Measurements from ENCODE around the gene KLK5.
A peak's percentile ranks its signal among the peaks of the same experiment; 100 is the strongest.
"Not testable (repeated sequence)": the region's sequence is repeated elsewhere in the genome, so short reads cannot be mapped to it uniquely, and the experiment has no call there.

Gene KLK5

GRCh38 chr19:50952910-50953309 is at the start of gene KLK5:
Gene KLK5 (minus strand): TSS chr19:50953038. CDS start chr19:50952657, 381 bp downstream.
- DNase-seq (ENCODE audit: low spot score): no peak

- DNase-seq (ENCODE audit: low spot score): no peak
Observed at GRCh38 chr19:51002089-51002532, 49.3 kb upstream of the KLK5 start.

GRCh38 chr19:51001515-51001914 is 48.7 kb upstream of the KLK5 start, which contains the start of gene KLK8:
Gene KLK8 (minus strand): TSS chr19:51001604. CDS start chr19:51001167, 437 bp downstream.
- no peak for DNase-seq (ENCODE audit: low spot score)

- DNase-seq (ENCODE audit: low spot score): no peak
Observed at GRCh38 chr19:51000981-51001380, 48.1 kb upstream of the KLK5 start.

- no peak for DNase-seq (ENCODE audit: low spot score)
Observed at GRCh38 chr19:51000426-51000825, 47.6 kb upstream of the KLK5 start.

GRCh38 chr19:50998686-50999085 is 45.8 kb upstream of the KLK5 start:
- no peak for DNase-seq (ENCODE audit: low spot score)

- no peak for DNase-seq (ENCODE audit: low spot score)
Observed at GRCh38 chr19:50998061-50998460, 45.2 kb upstream of the KLK5 start.

GRCh38 chr19:50994129-50994528 is 41.3 kb upstream of the KLK5 start:
- DNase-seq (ENCODE audit: low spot score): no peak

GRCh38 chr19:50992666-50993035 is 39.8 kb upstream of the KLK5 start:
- DNase-seq (ENCODE audit: low spot score): peak; percentile 51

- DNase-seq (ENCODE audit: low spot score): not testable (repeated sequence)
Observed at GRCh38 chr19:50984416-50984815, 31.6 kb upstream of the KLK5 start.

- DNase-seq (ENCODE audit: low spot score): no peak
Observed at GRCh38 chr19:50983625-50984292, 30.9 kb upstream of the KLK5 start, which contains the start of gene KLK7. Gene KLK7 (minus strand): TSS chr19:50983917. CDS start chr19:50982399, 1,518 bp downstream.

GRCh38 chr19:50982186-50982585 is 29.3 kb upstream of the KLK5 start:
- DNase-seq (ENCODE audit: low spot score): no peak

- no peak for DNase-seq (ENCODE audit: low spot score)
Observed at GRCh38 chr19:50981587-50982146, 28.8 kb upstream of the KLK5 start.

- no peak for DNase-seq (ENCODE audit: low spot score)
Observed at GRCh38 chr19:50980208-50980607, 27.4 kb upstream of the KLK5 start.

GRCh38 chr19:50979758-50980157 is 26.9 kb upstream of the KLK5 start:
- no peak for DNase-seq (ENCODE audit: low spot score)

- DNase-seq (ENCODE audit: low spot score): no peak
Observed at GRCh38 chr19:50978772-50979390, 26.0 kb upstream of the KLK5 start.

GRCh38 chr19:50977626-50978025 is 24.8 kb upstream of the KLK5 start:
- DNase-seq (ENCODE audit: low spot score): no peak

GRCh38 chr19:50975766-50976165 is 22.9 kb upstream of the KLK5 start:
- DNase-seq (ENCODE audit: low spot score): peak; percentile 61

GRCh38 chr19:50974702-50975556 is 22.1 kb upstream of the KLK5 start:
- no peak for DNase-seq (ENCODE audit: low spot score)

- DNase-seq (ENCODE audit: low spot score): peak; percentile 31
Observed at GRCh38 chr19:50972795-50973376, 20.0 kb upstream of the KLK5 start.

- DNase-seq (ENCODE audit: low spot score): not testable (repeated sequence)
Observed at GRCh38 chr19:50969810-50970209, 17.0 kb upstream of the KLK5 start.

GRCh38 chr19:50969413-50969760 is 16.5 kb upstream of the KLK5 start, which contains the start of gene KLK6:
Gene KLK6 (minus strand): TSS chr19:50969591. CDS start chr19:50968104, 1,487 bp downstream.
- DNase-seq (ENCODE audit: low spot score): peak; percentile 79

Data from kidney tubule cell (primary cell).